H9 (cell line): ENCODE results near the gene CPLX4. TPM values are rescaled to one million over a fixed set of nuclear protein-coding genes. Genes with fewer than 3 reads are reported as not detected.

Experiments
- DNase-seq: peaks from one replicate; pipeline ENCODE4 v3.0.0-alpha.2; 2017
- H2AFZ ChIP-seq: one replicate; pipeline ENCODE4 v1.6.1; 2013; ENCODE audit warnings: mild to moderate bottlenecking, low read length, control low read depth, moderate library complexity
- H2AK5ac ChIP-seq: 2 replicates; pipeline ENCODE4 v1.6.1; 2013; ENCODE audit warnings: low read length, control low read depth, mixed read lengths; ENCODE audit not compliant: insufficient read length
- H2BK120ac ChIP-seq: one replicate; pipeline ENCODE4 v1.6.1; 2013; ENCODE audit warnings: low read depth, mild to moderate bottlenecking, low read length, control low read depth, inconsistent platforms; ENCODE audit not compliant: poor library complexity, severe bottlenecking
- H2BK12ac ChIP-seq: 2 replicates; pipeline ENCODE4 v1.6.1; 2013; ENCODE audit warnings: low read length, control low read depth, mixed read lengths, low read depth; ENCODE audit not compliant: insufficient read length
- H2BK15ac ChIP-seq: 2 replicates; pipeline ENCODE4 v1.6.1; 2013; ENCODE audit warnings: low read depth, low read length, control low read depth
- H2BK20ac ChIP-seq: one replicate; pipeline ENCODE4 v1.6.1; 2013; ENCODE audit warnings: low read depth, mild to moderate bottlenecking, low read length, control low read depth, inconsistent platforms; ENCODE audit not compliant: poor library complexity, severe bottlenecking
- H2BK5ac ChIP-seq: 2 replicates; pipeline ENCODE4 v1.6.1; 2013; ENCODE audit warnings: low read length, control low read depth, mixed read lengths; ENCODE audit not compliant: insufficient read length
- H3K14ac ChIP-seq: 2 replicates; pipeline ENCODE4 v1.6.1; 2013; ENCODE audit warnings: low read length, control low read depth; ENCODE audit not compliant: insufficient read depth
- H3K18ac ChIP-seq: 2 replicates; pipeline ENCODE4 v1.6.1; 2013; ENCODE audit warnings: low read depth, mild to moderate bottlenecking, mixed read lengths, low read length, control low read depth; ENCODE audit not compliant: insufficient read length
- H3K23ac ChIP-seq: 2 replicates; pipeline ENCODE4 v1.6.1; 2013; ENCODE audit warnings: low read length, control low read depth, mixed read lengths, low read depth; ENCODE audit not compliant: insufficient read length
- H3K23me2 ChIP-seq: 2 replicates; pipeline ENCODE4 v1.6.1; 2013; ENCODE audit warnings: low read depth, mild to moderate bottlenecking, mixed read lengths, low read length, control low read depth; ENCODE audit not compliant: insufficient read length, poor library complexity, severe bottlenecking
- H3K27ac ChIP-seq: 2 replicates; pipeline ENCODE4 v1.5.1; 2013; ENCODE audit warnings: low read length, control low read depth, mixed read lengths, low read depth; ENCODE audit not compliant: insufficient read length
- H3K27me3 ChIP-seq: 2 replicates; pipeline ENCODE4 v1.6.1; 2013; ENCODE audit warnings: low read length, control low read depth, inconsistent platforms; ENCODE audit not compliant: insufficient read depth
- H3K4ac ChIP-seq: 2 replicates; pipeline ENCODE4 v1.6.1; 2013; ENCODE audit warnings: low read depth, mild to moderate bottlenecking, control low read depth, inconsistent platforms, low read length, moderate library complexity
- H3K4me1 ChIP-seq: 2 replicates; pipeline ENCODE4 v1.6.1; 2013; ENCODE audit warnings: low read length, control low read depth, inconsistent platforms; ENCODE audit not compliant: insufficient read depth
- H3K4me2 ChIP-seq: 2 replicates; pipeline ENCODE4 v1.6.1; 2013; ENCODE audit warnings: low read length, control low read depth, mixed read lengths; ENCODE audit not compliant: insufficient read length, insufficient read depth
- H3K56ac ChIP-seq: 2 replicates; pipeline ENCODE4 v1.6.1; 2013; ENCODE audit warnings: low read depth, mild to moderate bottlenecking, mixed read lengths, low read length, control low read depth; ENCODE audit not compliant: insufficient read length
- H3K79me1 ChIP-seq: 2 replicates; pipeline ENCODE4 v1.6.1; 2013; ENCODE audit warnings: low read depth, mild to moderate bottlenecking, moderate library complexity, low read length, control low read depth, inconsistent platforms; ENCODE audit not compliant: insufficient read depth, poor library complexity, severe bottlenecking
- H3K79me2 ChIP-seq: 2 replicates; pipeline ENCODE4 v1.6.1; 2013; ENCODE audit warnings: low read length, control low read depth, inconsistent platforms; ENCODE audit not compliant: insufficient read depth
- H3K9ac ChIP-seq: 2 replicates; pipeline ENCODE4 v1.6.1; 2013; ENCODE audit warnings: low read length, control low read depth, mixed read lengths; ENCODE audit not compliant: insufficient read length; ENCODE audit errors: extremely low read depth
- H3K9me3 ChIP-seq: one replicate; pipeline ENCODE4 v1.6.1; 2013; ENCODE audit warnings: low read depth, low read length, inconsistent platforms; ENCODE audit not compliant: control insufficient read depth
- H3T11ph ChIP-seq: one replicate; pipeline ENCODE4 v1.6.1; 2013; ENCODE audit warnings: mild to moderate bottlenecking, low read length, control low read depth, inconsistent platforms
- H4K20me1 ChIP-seq: one replicate; pipeline ENCODE4 v1.6.1; 2013; ENCODE audit not compliant: control insufficient read depth, insufficient read length, insufficient read depth
- H4K5ac ChIP-seq: 2 replicates; pipeline ENCODE4 v1.6.1; 2013; ENCODE audit warnings: low read depth, mild to moderate bottlenecking, mixed read lengths, low read length, control low read depth; ENCODE audit not compliant: insufficient read length
- H4K8ac ChIP-seq: replicated peaks from 2 replicates; pipeline ENCODE4 v1.6.1; 2013; ENCODE audit warnings: low read length, control low read depth, mixed read lengths, low read depth; ENCODE audit not compliant: insufficient read length
- H4K91ac ChIP-seq: 2 replicates; pipeline ENCODE4 v1.6.1; 2013; ENCODE audit warnings: low read depth, mild to moderate bottlenecking, moderate library complexity, mixed read lengths, low read length, control low read depth; ENCODE audit not compliant: insufficient read length
- H3K27ac Mint-ChIP-seq, 3 experiments: 2 replicates in 2 of 3; 3 replicates in 1 of 3; pipeline ENCODE4 v1.8.0; 2020 to 2021; ENCODE audit warnings: mixed read lengths in 3 of 3, mild to moderate bottlenecking in 1 of 3, moderate library complexity in 1 of 3
- H3K27me3 Mint-ChIP-seq: 2 replicates; pipeline ENCODE4 v1.8.0; 2021; ENCODE audit warnings: low read depth, mild to moderate bottlenecking, moderate library complexity, mixed read lengths
- H3K36me3 Mint-ChIP-seq, 3 experiments: 2 replicates in 2 of 3; 3 replicates in 1 of 3; pipeline ENCODE4 v1.8.0; 2020 to 2021; ENCODE audit warnings: low read depth in 3 of 3, mixed read lengths in 3 of 3; ENCODE audit not compliant: insufficient read depth in 1 of 3
- H3K4me1 Mint-ChIP-seq, 2 experiments: 2 replicates each; pipeline ENCODE4 v1.8.0; 2020; ENCODE audit warnings: mixed read lengths in 2 of 2
- H3K4me3 Mint-ChIP-seq, 2 experiments: 2 replicates in 1 of 2; 3 replicates in 1 of 2; pipeline ENCODE4 v1.8.0; 2020 to 2021; ENCODE audit warnings: mild to moderate bottlenecking in 2 of 2, mixed read lengths in 2 of 2, moderate library complexity in 1 of 2
- H3K9me3 Mint-ChIP-seq, 2 experiments: 2 replicates in 1 of 2; 3 replicates in 1 of 2; pipeline ENCODE4 v1.8.0; 2020; ENCODE audit warnings: mild to moderate bottlenecking in 2 of 2, mixed read lengths in 2 of 2, moderate library complexity in 1 of 2
- WGBS: extraction: QIAGEN DNeasy Blood & Tissue Kit; methylation state at CpG from one replicate; pipeline ENCODE4 v1.1.7; 2013; ENCODE audit warnings: missing lambda C conversion rate, low lambda C conversion rate, mixed read lengths; ENCODE audit not compliant: insufficient read length; ENCODE audit errors: extremely low coverage; 5-methylcytosine and 5-hydroxymethylcytosine counted together
- total RNA-seq: library from RNA; stranded (reverse); gene quantifications from 2 replicates; pipeline ENCODE4 v1.2.1, GENCODE V29; 2021
- TF ChIP-seq, protein P1 (sequence below): fragments of 200-600 bp; sonication (generic); conservative IDR thresholded peaks from 3 replicates; pipeline ENCODE4 v1.8.0; 2021; ENCODE audit warnings: antibody characterized with exemption, mild to moderate bottlenecking

The CPLX4 gene
- total RNA-seq, 1 experiment from 2014 or later = not detected

DNA sequence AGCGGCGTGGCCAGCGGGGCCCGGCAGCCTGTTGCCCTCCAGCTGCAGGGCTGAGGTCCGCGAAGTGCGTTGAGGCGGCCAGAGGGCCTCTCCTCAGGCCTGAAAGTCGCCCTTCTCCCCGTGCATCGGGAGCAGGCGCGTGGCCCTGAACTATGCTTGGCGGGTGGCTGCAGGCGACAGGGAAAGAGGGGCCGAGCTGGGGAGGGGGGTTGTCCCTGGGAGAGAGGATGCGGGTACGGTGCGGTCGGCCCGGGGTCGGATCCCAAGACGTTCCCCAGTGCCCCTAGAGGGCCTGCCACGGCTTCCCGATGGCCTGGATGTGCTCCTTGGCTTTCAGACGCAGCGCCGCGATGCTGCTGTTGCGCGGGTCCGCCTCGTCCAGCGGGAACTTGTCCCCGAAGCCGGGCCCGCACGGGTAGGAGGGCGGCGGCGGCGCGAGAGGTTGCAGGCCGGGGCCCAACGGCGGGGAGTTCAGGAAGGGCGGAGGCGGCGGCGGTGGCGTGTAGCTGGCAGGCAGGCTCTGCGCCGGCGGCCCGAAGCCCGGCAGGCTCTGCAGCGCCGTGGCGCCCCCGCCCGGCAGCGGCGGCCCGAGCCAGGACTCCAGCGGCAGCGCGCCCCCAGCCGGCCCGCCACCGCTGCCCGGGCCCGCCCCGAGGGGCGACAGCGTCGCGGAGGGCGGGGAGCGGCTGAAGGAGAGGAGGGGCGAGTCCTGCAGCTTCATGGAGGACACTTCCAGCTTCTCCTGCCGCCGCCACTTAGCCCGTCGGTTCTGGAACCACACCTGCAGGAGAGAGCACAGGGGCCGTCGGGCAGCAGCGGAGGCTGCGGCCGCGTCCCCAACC lies 49.5 kb downstream of the CPLX4 start:
- Histone ChIP-seq H3K18ac (no peak overlapping the region), H3K9ac (no peak overlapping the region), H4K5ac (no peak overlapping the region), H4K91ac (no peak overlapping the region), H3K4me2 (peak overlapping the region; percentile 41), H2BK20ac (no peak overlapping the region), H3K14ac (no peak overlapping the region; the same call in 1 of the 2 replicates), H3K79me1 (no peaks in the 10 kb centered on the region), H2AK5ac (no peak overlapping the region), H3K27me3 (peaks cover 84% of the 10 kb centered on the region), H3K9me3 (no peaks in the 10 kb centered on the region), H3K56ac (no peak overlapping the region), H3K79me2 (no peaks in the 10 kb centered on the region), H3K23me2 (peaks cover 19% of the 10 kb centered on the region), H2BK12ac (no peak overlapping the region), H3K4ac (no peak overlapping the region), H4K20me1 (no peaks in the 10 kb centered on the region), H4K8ac (no peak overlapping the region), H3K23ac (no peak overlapping the region), H2BK5ac (no peak overlapping the region), H3T11ph (no peak overlapping the region), H3K4me1 (0 out of 2 replicates have a peak, but pooled peaks cover 2% of the 10 kb centered on the region), H3K27ac (no peak overlapping the region), H2AFZ (no peak overlapping the region), H2BK120ac (no peak overlapping the region), H2BK15ac (no peak overlapping the region)
- no peak overlapping the region for H3K27ac Mint-ChIP-seq
- H3K4me1 Mint-ChIP-seq = peaks cover 26 to 31% of the 10 kb centered on the region in 2 experiments
- H3K4me3 Mint-ChIP-seq = peak overlapping the region; percentile 60 to 73
- WGBS = no CpG with 5 or more reads among the region's 90 CpGs
- DNase-seq = peak; percentile 89
- H3K9me3 Mint-ChIP-seq = no peaks in the 10 kb centered on the region; a peak in 1 of 5 replicates
- no peaks in the 10 kb centered on the region; a peak in 1 of 7 replicates for H3K36me3 Mint-ChIP-seq
- TF ChIP-seq, protein P1, sequence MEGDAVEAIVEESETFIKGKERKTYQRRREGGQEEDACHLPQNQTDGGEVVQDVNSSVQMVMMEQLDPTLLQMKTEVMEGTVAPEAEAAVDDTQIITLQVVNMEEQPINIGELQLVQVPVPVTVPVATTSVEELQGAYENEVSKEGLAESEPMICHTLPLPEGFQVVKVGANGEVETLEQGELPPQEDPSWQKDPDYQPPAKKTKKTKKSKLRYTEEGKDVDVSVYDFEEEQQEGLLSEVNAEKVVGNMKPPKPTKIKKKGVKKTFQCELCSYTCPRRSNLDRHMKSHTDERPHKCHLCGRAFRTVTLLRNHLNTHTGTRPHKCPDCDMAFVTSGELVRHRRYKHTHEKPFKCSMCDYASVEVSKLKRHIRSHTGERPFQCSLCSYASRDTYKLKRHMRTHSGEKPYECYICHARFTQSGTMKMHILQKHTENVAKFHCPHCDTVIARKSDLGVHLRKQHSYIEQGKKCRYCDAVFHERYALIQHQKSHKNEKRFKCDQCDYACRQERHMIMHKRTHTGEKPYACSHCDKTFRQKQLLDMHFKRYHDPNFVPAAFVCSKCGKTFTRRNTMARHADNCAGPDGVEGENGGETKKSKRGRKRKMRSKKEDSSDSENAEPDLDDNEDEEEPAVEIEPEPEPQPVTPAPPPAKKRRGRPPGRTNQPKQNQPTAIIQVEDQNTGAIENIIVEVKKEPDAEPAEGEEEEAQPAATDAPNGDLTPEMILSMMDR = peak; percentile 54; the same call in 2 of the 3 replicates
- H3K27me3 Mint-ChIP-seq = peaks cover 97% of the 10 kb centered on the region
